Duodenal mucosa (tissue), 2 donors: ENCODE results near the gene SLC2A5.
"Not testable (repeated sequence)": the region's sequence is repeated elsewhere in the genome, so short reads cannot be mapped to it uniquely, and the experiment has no call there.

ENCODE experiments used
- H3K27ac ChIP-seq: one replicate; pipeline ENCODE4 v1.7.0; 2013; ENCODE audit warnings: low read depth, low read length
- H3K27me3 ChIP-seq, 2 donors: one replicate each; pipeline ENCODE4 v1.7.0; 2013; ENCODE audit warnings: low read length in 2 of 2, control low read depth in 1 of 2; ENCODE audit not compliant: insufficient read depth in 2 of 2, control insufficient read depth in 1 of 2
- H3K36me3 ChIP-seq, 2 donors: one replicate each; pipeline ENCODE4 v1.7.0; 2013; ENCODE audit warnings: low read length in 2 of 2, control low read depth in 1 of 2; ENCODE audit not compliant: insufficient read depth in 2 of 2, control insufficient read depth in 1 of 2
- H3K4me1 ChIP-seq, 2 donors: one replicate each; pipeline ENCODE4 v1.7.0; 2013; ENCODE audit warnings: low read length in 2 of 2, control low read depth in 1 of 2; ENCODE audit not compliant: insufficient read depth in 2 of 2, control insufficient read depth in 1 of 2
- H3K4me3 ChIP-seq, 2 donors: one replicate each; pipeline ENCODE4 v1.7.0; 2013; ENCODE audit warnings: low read length in 2 of 2, low read depth in 1 of 2
- H3K9ac ChIP-seq, 2 donors: one replicate each; pipeline ENCODE4 v1.7.0; 2013; ENCODE audit warnings: low read length in 2 of 2, low read depth in 1 of 2
- H3K9me3 ChIP-seq, 2 donors: one replicate each; pipeline ENCODE4 v1.7.0; 2013; ENCODE audit warnings: low read length in 2 of 2, control low read depth in 1 of 2; ENCODE audit not compliant: control insufficient read depth in 1 of 2

The SLC2A5 gene

GRCh38 chr1:9022773-9023172 is 46.7 kb downstream of the SLC2A5 start:
- no peak overlapping the region for H3K27ac ChIP-seq
- peaks cover 22 to 26% of the 10 kb centered on the region in 2 donors for H3K4me1 ChIP-seq
- no peaks in the 10 kb centered on the region for H3K36me3 ChIP-seq
- no peaks in the 10 kb centered on the region for H3K27me3 ChIP-seq
- no peaks in the 10 kb centered on the region for H3K9me3 ChIP-seq
- H3K4me3 ChIP-seq: no peak overlapping the region
- H3K9ac ChIP-seq: no peak overlapping the region

GRCh38 chr1:9022026-9022738 is 47.3 kb downstream of the SLC2A5 start:
- not testable (repeated sequence) for H3K27ac ChIP-seq

GRCh38 chr1:9020305-9020704 is 49.1 kb downstream of the SLC2A5 start:
- Histone ChIP-seq H3K36me3 (no peaks in the 10 kb centered on the region), H3K4me1 (peaks cover 9 to 13% of the 10 kb centered on the region in 2 donors), H3K27me3 (no peaks in the 10 kb centered on the region), H3K9ac (no peak overlapping the region), H3K27ac (no peak overlapping the region), H3K4me3 (no peak overlapping the region), H3K9me3 (no peaks in the 10 kb centered on the region)

More at GRCh38 chr1:9022026-9022738, 47.3 kb downstream of the SLC2A5 start:
- peaks cover 22 to 26% of the 10 kb centered on the region in 2 donors for H3K4me1 ChIP-seq
- H3K9ac ChIP-seq, H3K27me3 ChIP-seq, H3K4me3 ChIP-seq, H3K9me3 ChIP-seq, H3K36me3 ChIP-seq: not testable (repeated sequence)

- H3K36me3 ChIP-seq: no peaks in the 10 kb centered on the region
- no peaks in the 10 kb centered on the region for H3K9me3 ChIP-seq
- no peak overlapping the region for H3K9ac ChIP-seq
- H3K27ac ChIP-seq: no peak overlapping the region
- H3K4me1 ChIP-seq: peaks cover 6 to 10% of the 10 kb centered on the region in 2 donors
- no peaks in the 10 kb centered on the region for H3K27me3 ChIP-seq
- no peak overlapping the region for H3K4me3 ChIP-seq
These were observed 49.5 kb downstream of the SLC2A5 start for GRCh38 chr1:9019896-9020295.

GRCh38 chr1:9018333-9018732 is 51.1 kb downstream of the SLC2A5 start:
- H3K27me3 ChIP-seq: no peaks in the 10 kb centered on the region
- H3K4me1 ChIP-seq: peaks cover 6 to 9% of the 10 kb centered on the region in 2 donors
- no peak overlapping the region for H3K27ac ChIP-seq
- H3K36me3 ChIP-seq: no peaks in the 10 kb centered on the region
- no peak overlapping the region for H3K9ac ChIP-seq
- no peak overlapping the region for H3K4me3 ChIP-seq
- no peaks in the 10 kb centered on the region for H3K9me3 ChIP-seq

- H3K27ac ChIP-seq: no peak overlapping the region
- H3K36me3 ChIP-seq: no peaks in the 10 kb centered on the region
- no peaks in the 10 kb centered on the region for H3K4me1 ChIP-seq
- H3K27me3 ChIP-seq: no peaks in the 10 kb centered on the region
- H3K4me3 ChIP-seq: no peak overlapping the region
- no peaks in the 10 kb centered on the region for H3K9me3 ChIP-seq
- no peak overlapping the region for H3K9ac ChIP-seq
These were observed 53.0 kb downstream of the SLC2A5 start for GRCh38 chr1:9016455-9016854.

- Histone ChIP-seq H3K4me3 (no peak overlapping the region), H3K9ac (no peak overlapping the region), H3K27ac (no peak overlapping the region), H3K9me3 (no peaks in the 10 kb centered on the region), H3K36me3 (no peaks in the 10 kb centered on the region), H3K4me1 (no peaks in the 10 kb centered on the region), H3K27me3 (no peaks in the 10 kb centered on the region)
These were observed 54.7 kb downstream of the SLC2A5 start for GRCh38 chr1:9014475-9015375.

GRCh38 chr1:9013819-9014218 is 55.6 kb downstream of the SLC2A5 start:
- Histone ChIP-seq H3K27me3 (no peaks in the 10 kb centered on the region), H3K9ac (no peak overlapping the region), H3K27ac (no peak overlapping the region), H3K4me1 (no peaks in the 10 kb centered on the region), H3K9me3 (no peaks in the 10 kb centered on the region), H3K36me3 (no peaks in the 10 kb centered on the region), H3K4me3 (no peak overlapping the region)

- Histone ChIP-seq H3K27me3 (no peaks in the 10 kb centered on the region), H3K9me3 (no peaks in the 10 kb centered on the region), H3K36me3 (no peaks in the 10 kb centered on the region), H3K27ac (no peak overlapping the region), H3K4me1 (peaks cover 0 to 7% of the 10 kb centered on the region in 2 donors), H3K4me3 (no peak overlapping the region), H3K9ac (no peak overlapping the region)
These were observed 58.6 kb downstream of the SLC2A5 start for GRCh38 chr1:9010781-9011323.
